IPS-20b (cell line): ENCODE measurements around the gene SLC35B1.

Experiments used
- H3K27ac ChIP-seq: one replicate; pipeline ENCODE4 v1.5.1; 2013; ENCODE audit warnings: low read length
- H3K27me3 ChIP-seq: 2 replicates; pipeline ENCODE4 v1.6.1; 2013; ENCODE audit warnings: mild to moderate bottlenecking, low read length, inconsistent platforms; ENCODE audit not compliant: insufficient read depth
- H3K36me3 ChIP-seq: 2 replicates; pipeline ENCODE4 v1.6.1; 2013; ENCODE audit warnings: low read depth, mild to moderate bottlenecking, inconsistent platforms, low read length, moderate library complexity; ENCODE audit not compliant: insufficient read depth
- H3K4me1 ChIP-seq: 2 replicates; pipeline ENCODE4 v1.6.1; 2013; ENCODE audit warnings: mild to moderate bottlenecking, control low read depth, inconsistent platforms, low read length, moderate library complexity; ENCODE audit not compliant: insufficient read depth
- H3K4me3 ChIP-seq: 2 replicates; pipeline ENCODE4 v1.5.1; 2013; ENCODE audit warnings: mild to moderate bottlenecking, low read length, inconsistent platforms
- H3K9ac ChIP-seq: 2 replicates; pipeline ENCODE4 v1.6.1; 2013; ENCODE audit warnings: low read depth, mild to moderate bottlenecking, inconsistent platforms, low read length, moderate library complexity
- H3K9me3 ChIP-seq: 2 replicates; pipeline ENCODE4 v1.6.1; 2013; ENCODE audit warnings: mild to moderate bottlenecking, low read depth, low read length, inconsistent platforms; ENCODE audit not compliant: insufficient read depth

SLC35B1 gene

DNA sequence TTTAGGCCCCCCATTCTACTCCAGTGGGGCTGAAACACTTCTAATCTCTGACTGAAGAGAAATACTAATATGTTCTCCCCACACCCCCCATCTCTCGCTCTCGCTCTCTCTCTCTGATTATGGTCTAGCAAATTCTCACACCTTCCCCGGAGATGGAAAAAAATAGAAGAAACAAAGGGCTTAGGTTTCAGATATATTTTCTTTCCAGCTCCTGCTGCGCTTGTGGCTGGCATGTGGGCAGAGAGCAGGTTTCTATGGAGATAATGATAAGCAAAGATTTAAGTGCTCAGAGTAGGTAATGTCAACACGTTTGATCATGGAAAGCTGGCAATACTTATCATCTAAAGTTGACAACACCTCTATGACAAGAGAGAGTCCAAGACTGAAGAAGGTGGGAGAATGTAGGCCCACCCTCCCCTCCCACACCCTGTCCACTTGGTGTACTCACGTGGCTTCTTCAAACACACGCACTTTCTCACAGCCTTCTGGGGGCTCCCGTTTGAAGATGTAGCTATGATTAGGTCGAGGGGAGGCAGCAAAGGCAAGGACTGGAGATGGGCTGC, 8.0 kb upstream of the SLC35B1 start:
- Histone ChIP-seq H3K9me3 (no peaks in the 10 kb centered on the region), H3K4me1 (no peaks in the 10 kb centered on the region), H3K36me3 (peaks cover 82% of the 10 kb centered on the region), H3K27me3 (no peaks in the 10 kb centered on the region), H3K9ac (no peak overlapping the region), H3K4me3 (no peak overlapping the region), H3K27ac (no peak overlapping the region)

- Histone ChIP-seq H3K9me3 (no peaks in the 10 kb centered on the region), H3K27ac (no peak overlapping the region), H3K4me1 (no peaks in the 10 kb centered on the region), H3K4me3 (no peak overlapping the region), H3K36me3 (peaks cover 76% of the 10 kb centered on the region), H3K27me3 (no peaks in the 10 kb centered on the region), H3K9ac (no peak overlapping the region)
Observed at GRCh38 chr17:49715216-49715615, 7.5 kb upstream of the SLC35B1 start.

GRCh38 chr17:49708515-49709183, 885 bp upstream of the SLC35B1 start:
- no peak overlapping the region for H3K27ac ChIP-seq

GRCh38 chr17:49707246-49707607, 537 bp downstream of the SLC35B1 start:
- Histone ChIP-seq H3K36me3 (peaks cover 50% of the 10 kb centered on the region), H3K27me3 (no peaks in the 10 kb centered on the region), H3K9me3 (no peaks in the 10 kb centered on the region), H3K4me1 (peaks cover 7% of the 10 kb centered on the region; the same call in 1 of the 2 replicates), H3K27ac (no peak overlapping the region), H3K9ac (peak overlapping the region; percentile 99), H3K4me3 (peak overlapping the region; percentile 99)

More at GRCh38 chr17:49708515-49709183, 885 bp upstream of the SLC35B1 start:
- Histone ChIP-seq H3K9me3 (no peaks in the 10 kb centered on the region), H3K36me3 (peaks cover 41% of the 10 kb centered on the region), H3K4me1 (peaks cover 7% of the 10 kb centered on the region; the same call in 1 of the 2 replicates), H3K27me3 (no peaks in the 10 kb centered on the region), H3K9ac (no peak overlapping the region), H3K4me3 (peak overlapping the region; percentile 21; the same call in 1 of the 2 replicates)

DNA sequence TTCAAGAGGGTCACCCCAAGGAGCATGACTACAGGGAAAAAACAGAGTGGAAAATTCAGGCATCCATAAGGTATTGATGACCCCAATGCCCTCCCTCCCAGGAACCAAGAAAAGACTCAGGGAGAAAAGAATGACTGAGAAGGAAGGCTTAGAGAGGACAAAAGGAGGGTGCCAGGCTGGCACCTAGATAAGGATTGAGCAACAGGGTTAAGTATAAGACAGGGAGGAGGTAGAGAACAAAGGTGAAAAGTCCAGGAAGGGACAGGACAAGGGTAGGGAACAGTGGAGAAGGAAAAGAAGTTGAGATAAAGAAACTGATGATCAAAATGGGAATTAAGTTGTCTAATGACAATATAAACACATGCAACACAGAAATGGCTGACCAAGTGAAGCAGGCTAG, 2.5 kb downstream of the SLC35B1 start:
- Histone ChIP-seq H3K36me3 (peaks cover 57% of the 10 kb centered on the region), H3K9me3 (no peaks in the 10 kb centered on the region), H3K9ac (no peak overlapping the region), H3K4me1 (peaks cover 7% of the 10 kb centered on the region; the same call in 1 of the 2 replicates), H3K4me3 (no peak overlapping the region), H3K27ac (no peak overlapping the region), H3K27me3 (no peaks in the 10 kb centered on the region)

- Histone ChIP-seq H3K9me3 (no peaks in the 10 kb centered on the region), H3K27ac (no peak overlapping the region), H3K9ac (no peak overlapping the region), H3K27me3 (no peaks in the 10 kb centered on the region), H3K4me1 (peaks cover 7% of the 10 kb centered on the region; the same call in 1 of the 2 replicates), H3K4me3 (no peak overlapping the region), H3K36me3 (peaks cover 59% of the 10 kb centered on the region)
Observed at GRCh38 chr17:49703557-49704277, 4.0 kb downstream of the SLC35B1 start.

DNA sequence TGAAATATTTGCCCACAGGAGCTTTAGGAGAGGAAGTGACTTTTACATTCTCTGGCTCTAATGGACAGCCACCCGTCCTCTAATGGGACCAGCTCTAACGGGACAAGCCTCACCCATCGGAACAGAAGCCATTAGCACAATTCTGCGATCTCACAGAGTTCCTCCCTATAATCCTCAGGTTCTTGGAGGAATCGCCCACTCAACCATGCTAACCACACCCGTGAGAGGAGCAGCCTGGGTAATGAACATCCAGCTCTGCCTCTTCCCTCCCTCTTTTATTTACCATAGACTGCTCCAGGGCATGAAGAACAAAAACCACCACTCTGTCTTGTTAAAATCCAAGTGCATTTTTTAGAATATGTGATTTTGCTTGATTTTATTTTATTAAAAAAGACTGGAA, 6.8 kb downstream of the SLC35B1 start:
- no peak overlapping the region for H3K9ac ChIP-seq
- no peak overlapping the region for H3K27ac ChIP-seq
- H3K9me3 ChIP-seq, result no peaks in the 10 kb centered on the region
- H3K4me1 ChIP-seq, result no peaks in the 10 kb centered on the region
- no peaks in the 10 kb centered on the region for H3K27me3 ChIP-seq
- no peak overlapping the region for H3K4me3 ChIP-seq
- H3K36me3 ChIP-seq, result peaks cover 59% of the 10 kb centered on the region

GRCh38 chr17:49699966-49700575, 7.7 kb downstream of the SLC35B1 start:
- H3K36me3 ChIP-seq, result peaks cover 50% of the 10 kb centered on the region
- no peaks in the 10 kb centered on the region for H3K27me3 ChIP-seq
- H3K9me3 ChIP-seq, result no peaks in the 10 kb centered on the region
- no peak overlapping the region for H3K27ac ChIP-seq
- H3K4me1 ChIP-seq, result no peaks in the 10 kb centered on the region
- no peak overlapping the region for H3K9ac ChIP-seq
- H3K4me3 ChIP-seq, result no peak overlapping the region

DNA sequence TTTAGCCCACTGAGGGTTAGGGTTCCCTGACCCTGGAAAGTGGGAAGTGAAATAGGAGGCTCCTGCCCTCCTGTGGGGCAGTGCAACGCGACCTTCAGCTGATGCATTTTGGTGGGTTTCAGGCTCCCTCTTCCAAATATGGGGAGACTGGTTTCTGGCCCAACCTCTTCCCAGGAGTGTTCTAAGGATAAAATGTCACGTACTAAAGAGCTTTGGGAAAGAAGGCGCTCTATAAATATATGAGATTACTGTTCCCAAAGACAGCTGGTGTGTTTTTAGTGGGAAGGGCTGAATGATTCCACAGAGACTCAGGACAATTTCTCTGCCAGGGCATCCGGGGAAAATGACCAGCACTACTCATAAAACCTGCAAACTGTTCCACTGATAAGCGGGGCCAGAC, 9.8 kb downstream of the SLC35B1 start:
- peaks cover 29% of the 10 kb centered on the region for H3K36me3 ChIP-seq
- H3K4me3 ChIP-seq, result no peak overlapping the region
- H3K9ac ChIP-seq, result no peak overlapping the region; the same call in 1 of the 2 replicates
- H3K27me3 ChIP-seq, result no peaks in the 10 kb centered on the region
- H3K4me1 ChIP-seq, result no peaks in the 10 kb centered on the region
- H3K27ac ChIP-seq, result no peak overlapping the region
- H3K9me3 ChIP-seq, result no peaks in the 10 kb centered on the region

- no peak overlapping the region for H3K9ac ChIP-seq
- peaks cover 12% of the 10 kb centered on the region for H3K36me3 ChIP-seq
- no peak overlapping the region for H3K27ac ChIP-seq
- no peak overlapping the region for H3K4me3 ChIP-seq
- H3K9me3 ChIP-seq, result no peaks in the 10 kb centered on the region
- no peaks in the 10 kb centered on the region for H3K4me1 ChIP-seq
- H3K27me3 ChIP-seq, result no peaks in the 10 kb centered on the region
Observed at GRCh38 chr17:49696233-49696761, 11.5 kb downstream of the SLC35B1 start.

DNA sequence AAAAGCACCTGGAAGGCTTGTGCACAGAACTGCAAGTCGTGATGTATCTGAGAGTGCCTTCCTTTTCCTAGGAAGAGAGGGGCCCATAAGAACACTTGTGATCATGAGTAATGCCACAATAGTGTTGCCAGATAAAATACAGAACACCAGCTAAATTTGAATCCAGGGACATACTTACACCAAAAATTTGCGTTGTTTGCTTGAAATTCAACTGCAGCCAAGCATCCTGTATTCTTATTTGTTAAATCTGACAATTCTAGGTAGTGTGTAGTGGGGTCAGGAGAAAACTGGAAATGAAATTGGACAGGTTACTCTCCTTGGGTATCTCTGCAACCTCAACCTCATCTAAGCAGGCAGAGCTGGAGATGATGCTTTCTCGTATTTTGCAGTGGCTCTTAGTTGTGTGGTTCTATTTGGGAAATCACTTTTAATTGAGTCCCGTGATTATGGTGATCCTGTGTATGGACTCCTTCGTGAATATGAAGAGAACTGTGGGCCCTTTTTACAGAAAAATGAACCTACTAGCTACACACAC, 12.0 kb downstream of the SLC35B1 start:
- no peaks in the 10 kb centered on the region for H3K9me3 ChIP-seq
- H3K4me1 ChIP-seq, result no peaks in the 10 kb centered on the region
- no peak overlapping the region for H3K9ac ChIP-seq
- peaks cover 7% of the 10 kb centered on the region for H3K36me3 ChIP-seq
- H3K27ac ChIP-seq, result no peak overlapping the region
- no peak overlapping the region for H3K4me3 ChIP-seq
- no peaks in the 10 kb centered on the region for H3K27me3 ChIP-seq
